ENCODE results near the gene TEAD1.

The TEAD1 gene

DNA sequence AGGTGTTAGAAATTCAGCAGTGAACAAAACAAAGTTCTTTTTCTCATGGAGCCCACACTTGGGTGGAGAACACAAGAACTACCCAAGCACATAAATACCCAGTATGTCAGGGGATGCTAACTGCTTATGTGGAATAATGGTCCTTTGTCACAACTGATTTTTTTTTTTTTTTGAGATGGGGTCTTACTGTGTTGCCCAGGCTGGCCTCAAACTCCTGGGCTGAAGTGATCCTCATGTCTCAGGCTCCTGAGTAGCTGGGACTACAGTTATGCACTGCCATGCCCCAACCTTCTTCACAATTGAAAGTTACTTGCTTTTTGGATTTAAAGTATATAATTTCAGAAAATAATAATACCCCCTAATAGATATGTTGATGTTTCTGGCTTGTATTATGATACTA, 212.3 kb downstream of the TEAD1 start:
- Histone ChIP-seq H3K9me2 (replicated peaks; ENCODE audit: control insufficient read depth, low read length) (no peaks in the 10 kb centered on the region), H3K79me2 (ENCODE audit: control insufficient read depth, low read length) (no peaks in the 10 kb centered on the region), H3K4me2 (ENCODE audit: low read length) (no peak overlapping the region), H3K9me3 (ENCODE audit: control insufficient read depth, insufficient read depth, low read length) (no peaks in the 10 kb centered on the region), H4K20me1 (ENCODE audit: control insufficient read depth, insufficient read depth, low read depth, low read length) (no peaks in the 10 kb centered on the region), H3F3A (ENCODE audit: control insufficient read depth, insufficient read depth) (no peaks in the 10 kb centered on the region), H3K27ac (ENCODE audit: low read depth, low read length) (no peak overlapping the region), H3K4me3 (ENCODE audit: low read length) (no peak overlapping the region), H3K36me3 (ENCODE audit: control insufficient read depth, low read length) (no peaks in the 10 kb centered on the region), H3K4me1 (ENCODE audit: control insufficient read depth, low read length) (no peaks in the 10 kb centered on the region), H3K27me3 (ENCODE audit: control insufficient read depth, low read length) (no peaks in the 10 kb centered on the region)
- TF ChIP-seq, protein P1, sequence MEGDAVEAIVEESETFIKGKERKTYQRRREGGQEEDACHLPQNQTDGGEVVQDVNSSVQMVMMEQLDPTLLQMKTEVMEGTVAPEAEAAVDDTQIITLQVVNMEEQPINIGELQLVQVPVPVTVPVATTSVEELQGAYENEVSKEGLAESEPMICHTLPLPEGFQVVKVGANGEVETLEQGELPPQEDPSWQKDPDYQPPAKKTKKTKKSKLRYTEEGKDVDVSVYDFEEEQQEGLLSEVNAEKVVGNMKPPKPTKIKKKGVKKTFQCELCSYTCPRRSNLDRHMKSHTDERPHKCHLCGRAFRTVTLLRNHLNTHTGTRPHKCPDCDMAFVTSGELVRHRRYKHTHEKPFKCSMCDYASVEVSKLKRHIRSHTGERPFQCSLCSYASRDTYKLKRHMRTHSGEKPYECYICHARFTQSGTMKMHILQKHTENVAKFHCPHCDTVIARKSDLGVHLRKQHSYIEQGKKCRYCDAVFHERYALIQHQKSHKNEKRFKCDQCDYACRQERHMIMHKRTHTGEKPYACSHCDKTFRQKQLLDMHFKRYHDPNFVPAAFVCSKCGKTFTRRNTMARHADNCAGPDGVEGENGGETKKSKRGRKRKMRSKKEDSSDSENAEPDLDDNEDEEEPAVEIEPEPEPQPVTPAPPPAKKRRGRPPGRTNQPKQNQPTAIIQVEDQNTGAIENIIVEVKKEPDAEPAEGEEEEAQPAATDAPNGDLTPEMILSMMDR (IDR thresholded peaks at IDR 0.05; ENCODE audit: low read depth, low read length, poor library complexity, severe bottlenecking), result no peak
- no peak for TF ChIP-seq EZH2phosphoT487 (IDR thresholded peaks at IDR 0.05; ENCODE audit: borderline replicate concordance, low read length)

DNA sequence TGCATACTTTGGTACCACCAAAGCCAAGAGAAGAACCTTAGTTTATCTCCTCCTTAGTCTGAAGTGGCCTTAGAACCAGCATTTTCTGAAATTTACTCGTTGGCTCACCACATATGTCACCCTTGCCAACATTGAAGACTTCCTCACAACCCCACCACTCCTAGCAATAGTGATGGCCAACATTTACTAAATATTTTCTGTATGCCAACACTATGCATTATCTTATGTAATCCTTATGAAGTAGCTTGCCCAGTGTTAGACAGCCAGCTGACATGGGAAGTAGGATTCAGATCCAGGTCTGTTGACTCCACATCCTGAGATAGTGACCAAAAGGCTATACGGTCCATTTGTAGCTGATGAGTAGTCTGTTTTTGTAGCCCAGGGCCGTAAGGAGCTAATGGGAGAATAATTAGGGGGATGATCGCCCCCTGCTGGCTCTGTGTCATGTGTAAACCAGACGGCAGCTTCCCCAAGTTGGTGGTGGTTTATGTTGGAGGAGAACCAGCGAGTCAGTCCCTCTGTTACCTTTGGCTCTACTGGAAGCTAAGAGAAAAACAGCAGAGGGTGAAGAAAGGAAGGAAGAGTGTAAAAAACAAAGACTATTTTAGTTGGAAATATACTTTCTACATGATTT, 214.4 kb downstream of the TEAD1 start:
- Histone ChIP-seq H3K36me3 (ENCODE audit: control insufficient read depth, low read length) (no peaks in the 10 kb centered on the region), H4K20me1 (ENCODE audit: control insufficient read depth, insufficient read depth, low read depth, low read length) (no peaks in the 10 kb centered on the region), H3K9me2 (replicated peaks; ENCODE audit: control insufficient read depth, low read length) (no peaks in the 10 kb centered on the region), H3F3A (ENCODE audit: control insufficient read depth, insufficient read depth) (no peaks in the 10 kb centered on the region), H3K4me3 (ENCODE audit: low read length) (no peak overlapping the region), H3K4me2 (ENCODE audit: low read length) (no peak overlapping the region), H3K27me3 (ENCODE audit: control insufficient read depth, low read length) (no peaks in the 10 kb centered on the region), H3K27ac (ENCODE audit: low read depth, low read length) (no peak overlapping the region), H3K9me3 (ENCODE audit: control insufficient read depth, insufficient read depth, low read length) (no peaks in the 10 kb centered on the region), H3K79me2 (ENCODE audit: control insufficient read depth, low read length) (no peaks in the 10 kb centered on the region), H3K4me1 (ENCODE audit: control insufficient read depth, low read length) (no peaks in the 10 kb centered on the region)
- no peak for TF ChIP-seq EZH2phosphoT487 (IDR thresholded peaks at IDR 0.05; ENCODE audit: borderline replicate concordance, low read length)
- TF ChIP-seq, protein P1 (IDR thresholded peaks at IDR 0.05; ENCODE audit: low read depth, low read length, poor library complexity, severe bottlenecking), result peak; percentile 73

DNA sequence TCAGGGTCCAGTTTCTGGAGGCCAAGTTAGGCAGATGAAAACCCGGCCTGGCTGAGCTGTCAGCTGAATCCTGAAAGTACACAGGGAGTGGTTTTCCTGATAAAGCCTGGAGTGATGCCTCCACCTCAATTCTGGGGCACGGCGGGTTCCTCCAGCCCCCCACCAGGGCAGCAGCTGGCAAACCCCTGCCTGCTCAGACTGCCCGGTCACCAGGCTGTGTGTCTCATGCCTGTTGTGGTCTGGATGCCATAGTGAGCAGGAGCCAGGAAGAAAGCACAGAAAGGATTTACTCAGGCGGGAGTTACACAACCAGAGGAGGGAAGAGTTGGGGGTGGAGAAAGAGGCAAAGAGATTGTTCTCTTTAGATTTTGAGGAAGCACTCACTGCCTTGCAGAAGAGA, 215.0 kb downstream of the TEAD1 start:
- Histone ChIP-seq H3K27ac (ENCODE audit: low read depth, low read length) (no peak overlapping the region), H3K9me3 (ENCODE audit: control insufficient read depth, insufficient read depth, low read length) (no peaks in the 10 kb centered on the region), H3K27me3 (ENCODE audit: control insufficient read depth, low read length) (no peaks in the 10 kb centered on the region), H3F3A (ENCODE audit: control insufficient read depth, insufficient read depth) (no peaks in the 10 kb centered on the region), H3K79me2 (ENCODE audit: control insufficient read depth, low read length) (no peaks in the 10 kb centered on the region), H3K9me2 (replicated peaks; ENCODE audit: control insufficient read depth, low read length) (no peaks in the 10 kb centered on the region), H3K4me3 (ENCODE audit: low read length) (no peak overlapping the region), H3K4me2 (ENCODE audit: low read length) (no peak overlapping the region), H3K4me1 (ENCODE audit: control insufficient read depth, low read length) (no peaks in the 10 kb centered on the region), H3K36me3 (ENCODE audit: control insufficient read depth, low read length) (no peaks in the 10 kb centered on the region), H4K20me1 (ENCODE audit: control insufficient read depth, insufficient read depth, low read depth, low read length) (no peaks in the 10 kb centered on the region)
- TF ChIP-seq EZH2phosphoT487 (IDR thresholded peaks at IDR 0.05; ENCODE audit: borderline replicate concordance, low read length), result no peak
- TF ChIP-seq, protein P1 (IDR thresholded peaks at IDR 0.05; ENCODE audit: low read depth, low read length, poor library complexity, severe bottlenecking), result no peak
